Calu3 (cell line): ENCODE results near the gene ABLIM2. TPM values are rescaled to one million over a fixed set of nuclear protein-coding genes. Genes with fewer than 3 reads are reported as not detected.

Experiments used
- BruUV-seq: library from RNA; stranded (reverse); fragments of 400-500 nt; replicated peaks from 2 replicates; lab custom pipeline; 2021; lab: Mats Ljungman, UMichigan
- CTCF ChIA-PET: fragments of 300-600 bp; sonication (Branson Sonifier 250); formaldehyde crosslinking; loops from one replicate; lab custom pipeline; 2022; ENCODE audit warnings: antibody characterized with exemption; lab: Charles Lee
- DNase-seq: peaks from one replicate; pipeline ENCODE4 v3.0.0; 2022
- H3K27ac Mint-ChIP-seq: one replicate; pipeline ENCODE4 v1.8.0; 2022; ENCODE audit warnings: mixed read lengths; ENCODE audit not compliant: unreplicated experiment
- H3K27me3 Mint-ChIP-seq: one replicate; pipeline ENCODE4 v1.8.0; 2022; ENCODE audit warnings: mixed read lengths; ENCODE audit not compliant: unreplicated experiment
- H3K36me3 Mint-ChIP-seq: one replicate; pipeline ENCODE4 v1.8.0; 2022; ENCODE audit warnings: mild to moderate bottlenecking, moderate library complexity, mixed read lengths; ENCODE audit not compliant: insufficient read depth, unreplicated experiment
- H3K4me1 Mint-ChIP-seq: one replicate; pipeline ENCODE4 v1.8.0; 2022; ENCODE audit warnings: mild to moderate bottlenecking, low read depth, mixed read lengths; ENCODE audit not compliant: unreplicated experiment
- H3K4me3 Mint-ChIP-seq: one replicate; pipeline ENCODE4 v1.8.0; 2022; ENCODE audit warnings: mild to moderate bottlenecking, low read depth, moderate library complexity, mixed read lengths; ENCODE audit not compliant: unreplicated experiment
- H3K9me3 Mint-ChIP-seq: one replicate; pipeline ENCODE4 v1.8.0; 2022; ENCODE audit warnings: low read depth, mixed read lengths; ENCODE audit not compliant: unreplicated experiment
- CTCF ChIP-seq: fragments of 200-600 bp; IDR thresholded peaks from one replicate; pipeline ENCODE4 v1.8.0; 2022; ENCODE audit warnings: antibody characterized with exemption; ENCODE audit not compliant: unreplicated experiment
- intact Hi-C: fragments of 100-400 bp; cut with micrococcal nuclease; formaldehyde crosslinking; loops from one replicate; pipeline ENCODE4 v1.10.0; 2022; ENCODE audit not compliant: unreplicated experiment
- total RNA-seq: library from RNA; stranded (reverse); gene quantifications from 2 replicates; pipeline ENCODE4 v1.2.3, GENCODE V29; 2022

The ABLIM2 gene
- total RNA-seq, 1 experiment from 2014 or later, result 1.0 TPM

- CTCF ChIA-PET, result interaction anchor here (0.6 kb wide), 1 partner anchor 8 kb away, joined by 4 read pairs; no protein-coding TSS in a partner anchor
- H3K27ac Mint-ChIP-seq, result no peak overlapping the region
- H3K9me3 Mint-ChIP-seq, result no peaks in the 10 kb centered on the region
- no TSS peak for BruUV-seq
- H3K36me3 Mint-ChIP-seq, result peaks cover 5% of the 10 kb centered on the region
- H3K27me3 Mint-ChIP-seq, result no peaks in the 10 kb centered on the region
- no peak for TF ChIP-seq CTCF
- intact Hi-C loops, result loop anchor here (5.0 kb wide), 1 partner anchor 223 kb away; no protein-coding TSS in a partner anchor
- peaks cover 7% of the 10 kb centered on the region for H3K4me1 Mint-ChIP-seq
- no peak for DNase-seq
- no peak overlapping the region for H3K4me3 Mint-ChIP-seq
Measured at GRCh38 chr4:8179074-8179473, 20.5 kb upstream of the ABLIM2 start.

- CTCF ChIA-PET, result no interaction called here
- no peaks in the 10 kb centered on the region for H3K36me3 Mint-ChIP-seq
- no peak for DNase-seq
- no peaks in the 10 kb centered on the region for H3K9me3 Mint-ChIP-seq
- TF ChIP-seq CTCF, result no peak
- no peak overlapping the region for H3K4me3 Mint-ChIP-seq
- intact Hi-C loops, result loop anchor here (2.0 to 5.0 kb wide), 2 partner anchors 61 to 224 kb away; no protein-coding TSS in a partner anchor
- no peaks in the 10 kb centered on the region for H3K4me1 Mint-ChIP-seq
- no TSS peak for BruUV-seq
- no peak overlapping the region for H3K27ac Mint-ChIP-seq
- no peaks in the 10 kb centered on the region for H3K27me3 Mint-ChIP-seq
Measured at GRCh38 chr4:8177956-8178355, 19.3 kb upstream of the ABLIM2 start.

- TF ChIP-seq CTCF, result no peak
- H3K4me1 Mint-ChIP-seq, result no peaks in the 10 kb centered on the region
Measured at GRCh38 chr4:8177552-8177951, 18.9 kb upstream of the ABLIM2 start.

GRCh38 chr4:8176547-8177399 is 18.2 kb upstream of the ABLIM2 start:
- Mint-ChIP-seq H3K4me3 (no peak overlapping the region), H3K36me3 (no peaks in the 10 kb centered on the region), H3K27me3 (peaks cover 5% of the 10 kb centered on the region), H3K9me3 (no peaks in the 10 kb centered on the region), H3K27ac (no peak overlapping the region), H3K4me1 (no peaks in the 10 kb centered on the region)
- intact Hi-C loops, result loop anchor here (2.0 to 5.0 kb wide), 2 partner anchors 62 to 226 kb away; no protein-coding TSS in a partner anchor
- TF ChIP-seq CTCF, result peak; percentile 63
- peak; percentile 59 for DNase-seq
- CTCF ChIA-PET, result interaction anchor here (0.6 to 2.4 kb wide), 16 partner anchors 11 to 226 kb away, joined by 3 to 18 read pairs (median 5); partner anchors contain the start of gene SH3TC1
- no TSS peak for BruUV-seq

More at GRCh38 chr4:8177552-8177951, 18.9 kb upstream of the ABLIM2 start:
- no peaks in the 10 kb centered on the region for H3K9me3 Mint-ChIP-seq
- CTCF ChIA-PET, result interaction anchor here (0.9 to 2.4 kb wide), 9 partner anchors 11 to 225 kb away, joined by 3 to 18 read pairs (median 6); partner anchors contain the start of gene SH3TC1
- H3K36me3 Mint-ChIP-seq, result no peaks in the 10 kb centered on the region
- H3K27ac Mint-ChIP-seq, result no peak overlapping the region
- H3K27me3 Mint-ChIP-seq, result no peaks in the 10 kb centered on the region
- DNase-seq, result no peak
- intact Hi-C loops, result loop anchor here (2.0 to 5.0 kb wide), 2 partner anchors 61 to 225 kb away; no protein-coding TSS in a partner anchor
- no peak overlapping the region for H3K4me3 Mint-ChIP-seq
- BruUV-seq, result no TSS peak
